ENCODE data around the gene PAM16.
"Not testable (repeated sequence)": the region's sequence is repeated elsewhere in the genome, so short reads cannot be mapped to it uniquely, and the experiment has no call there.

The PAM16 gene

DNA sequence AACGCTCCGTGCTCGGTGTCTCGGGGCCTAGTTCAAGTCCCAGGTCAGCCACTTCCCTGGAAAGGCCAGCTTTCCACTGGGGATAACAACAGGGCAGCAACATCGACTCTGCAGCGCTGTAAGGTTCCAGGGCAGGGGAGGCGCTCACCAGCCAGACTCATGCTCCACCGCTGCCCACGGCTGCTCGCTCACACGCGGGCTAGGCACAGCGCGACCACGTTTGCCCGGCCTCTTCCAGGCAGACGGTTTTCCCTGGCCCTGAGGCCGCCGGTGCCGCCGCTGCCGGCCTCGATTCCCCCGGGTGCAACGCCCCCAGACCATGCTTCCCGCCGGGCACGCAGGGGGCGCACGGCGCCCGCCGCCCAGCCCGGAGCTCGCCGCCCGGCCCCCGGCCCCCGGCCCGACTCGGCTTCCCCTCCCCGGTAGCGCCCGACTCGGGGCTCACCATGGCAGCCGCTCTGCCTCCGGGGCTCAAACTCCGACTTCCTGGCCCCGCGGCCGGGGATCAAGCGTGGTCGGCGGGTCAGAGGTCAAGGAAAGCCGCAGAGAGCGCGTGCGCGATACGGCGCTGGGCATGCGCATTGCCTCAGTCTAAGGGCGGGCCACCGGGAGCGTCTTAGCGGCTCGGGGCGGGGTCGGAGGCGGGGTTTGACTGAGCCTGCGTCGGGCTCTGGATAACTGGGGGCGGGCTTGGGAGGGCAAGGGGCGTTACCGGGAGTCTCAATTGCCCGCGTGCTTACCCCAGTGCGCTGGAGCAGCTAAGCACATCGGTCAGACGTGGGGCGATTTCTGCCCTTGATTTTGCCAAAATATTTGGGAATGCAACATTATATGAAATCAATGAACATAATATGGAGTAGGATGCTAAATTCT lies at the start of gene PAM16:
Gene PAM16 (minus strand): TSS at position 535 of the 873 bp plus-strand sequence. CDS start 87 bp downstream, at position 448.
- DNase-seq (ENCODE audit: low read depth) = no peak

DNA sequence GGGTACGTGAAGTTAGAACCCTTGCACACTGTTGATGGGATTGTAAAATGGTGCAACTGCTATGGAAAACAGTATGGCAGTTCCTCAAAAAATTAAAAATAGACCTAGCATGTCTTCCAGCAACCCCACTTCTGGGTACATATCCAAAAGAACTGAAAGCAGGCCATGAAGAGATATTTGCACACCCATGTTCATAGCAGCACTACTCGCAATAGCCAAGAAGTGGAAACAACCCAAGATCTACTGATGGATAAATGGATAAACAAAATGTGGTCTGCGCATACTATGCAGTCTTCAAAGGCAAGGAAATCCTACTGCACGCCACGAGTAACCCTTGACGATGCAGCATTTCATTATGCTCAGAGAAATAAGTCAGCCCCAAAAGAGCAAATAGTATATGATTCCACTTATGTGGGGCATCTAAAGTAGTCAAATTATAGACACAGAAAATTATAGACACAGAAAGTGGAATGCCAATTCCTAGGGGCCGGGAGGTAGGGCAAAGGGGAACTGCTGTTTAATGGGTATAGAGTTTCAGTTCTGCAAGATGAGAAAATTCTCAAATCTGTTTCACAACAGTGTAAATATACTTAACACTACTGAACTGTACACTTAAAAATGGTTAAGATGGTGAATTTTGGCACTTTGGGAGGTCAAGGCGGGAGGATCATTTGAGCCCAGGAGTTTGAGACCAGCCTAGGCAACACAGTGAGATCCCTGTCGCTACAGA lies 48.0 kb upstream of the PAM16 start:
- no peak for DNase-seq (ENCODE audit: low read depth)

DNA sequence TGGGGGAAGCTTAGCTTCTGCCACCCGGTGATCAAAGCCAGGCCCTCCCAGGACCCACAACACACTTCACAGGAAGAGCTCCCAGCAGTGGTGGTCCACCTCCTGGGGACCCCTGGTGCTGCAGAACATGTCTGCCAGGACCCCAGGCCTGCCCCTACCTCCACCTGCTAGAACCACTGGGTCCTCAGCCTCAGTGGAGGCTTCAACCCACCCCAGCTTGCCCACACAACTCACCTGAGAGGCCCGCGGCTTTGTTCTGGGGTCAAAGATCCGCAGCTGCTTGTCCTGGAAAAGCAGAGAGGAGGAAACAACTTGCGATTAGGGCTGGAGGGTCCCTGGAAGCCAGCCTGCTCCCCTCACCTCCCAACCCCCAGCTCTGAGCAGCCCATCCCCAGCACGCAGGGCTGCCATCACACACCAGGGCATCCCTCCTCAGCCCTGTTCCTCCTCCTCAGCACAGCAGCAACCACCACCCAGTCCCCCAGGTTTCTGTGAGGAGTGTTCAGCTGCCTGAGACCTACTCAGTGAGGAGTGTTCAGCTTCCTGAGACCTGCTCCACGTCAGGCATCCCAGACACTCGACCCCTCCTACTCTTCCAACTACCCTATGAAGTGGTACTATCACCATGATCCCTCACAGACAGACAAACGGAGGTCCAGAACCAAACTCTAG lies 44.1 kb upstream of the PAM16 start:
- no peak for DNase-seq (ENCODE audit: low read depth)

DNA sequence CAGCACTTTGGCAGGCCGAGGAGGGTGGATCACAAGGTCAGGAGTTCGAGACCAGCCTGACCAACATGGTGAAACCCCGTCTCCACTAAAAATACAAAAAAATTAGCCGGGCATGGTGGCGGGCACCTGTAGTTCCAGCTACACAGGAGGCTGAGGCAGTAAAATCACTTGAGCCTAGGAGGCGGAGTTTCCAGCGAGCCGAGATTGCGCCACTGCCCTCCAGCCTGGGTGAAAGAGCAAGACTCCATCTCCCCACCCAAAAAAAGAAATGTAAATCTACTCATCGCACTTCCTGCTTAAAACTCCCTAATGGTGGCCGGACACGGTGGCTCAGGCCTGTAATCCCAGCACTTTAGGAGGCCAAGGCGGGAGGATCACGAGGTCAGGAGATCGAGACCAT lies 42.7 kb upstream of the PAM16 start:
- not testable (repeated sequence) for DNase-seq (ENCODE audit: low read depth)

DNA sequence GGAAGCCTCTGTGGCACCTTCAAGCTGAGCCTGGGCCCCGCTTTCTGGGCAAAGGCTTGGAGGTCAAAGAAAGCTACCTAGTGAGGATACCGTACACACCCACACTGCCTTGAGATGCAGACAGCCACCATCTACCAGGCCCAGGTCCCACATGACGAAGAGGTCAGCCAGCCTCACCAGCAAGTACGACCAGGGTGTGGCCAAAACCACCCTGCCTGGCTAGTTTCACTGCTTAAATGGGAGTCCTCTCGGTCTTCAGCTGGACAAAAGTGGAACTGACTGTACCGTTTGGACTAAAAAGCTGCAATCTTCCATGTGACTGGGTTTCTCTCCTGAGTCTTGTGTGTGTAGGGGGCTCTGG lies 42.1 kb upstream of the PAM16 start:
- DNase-seq (ENCODE audit: low read depth) = no peak

DNA sequence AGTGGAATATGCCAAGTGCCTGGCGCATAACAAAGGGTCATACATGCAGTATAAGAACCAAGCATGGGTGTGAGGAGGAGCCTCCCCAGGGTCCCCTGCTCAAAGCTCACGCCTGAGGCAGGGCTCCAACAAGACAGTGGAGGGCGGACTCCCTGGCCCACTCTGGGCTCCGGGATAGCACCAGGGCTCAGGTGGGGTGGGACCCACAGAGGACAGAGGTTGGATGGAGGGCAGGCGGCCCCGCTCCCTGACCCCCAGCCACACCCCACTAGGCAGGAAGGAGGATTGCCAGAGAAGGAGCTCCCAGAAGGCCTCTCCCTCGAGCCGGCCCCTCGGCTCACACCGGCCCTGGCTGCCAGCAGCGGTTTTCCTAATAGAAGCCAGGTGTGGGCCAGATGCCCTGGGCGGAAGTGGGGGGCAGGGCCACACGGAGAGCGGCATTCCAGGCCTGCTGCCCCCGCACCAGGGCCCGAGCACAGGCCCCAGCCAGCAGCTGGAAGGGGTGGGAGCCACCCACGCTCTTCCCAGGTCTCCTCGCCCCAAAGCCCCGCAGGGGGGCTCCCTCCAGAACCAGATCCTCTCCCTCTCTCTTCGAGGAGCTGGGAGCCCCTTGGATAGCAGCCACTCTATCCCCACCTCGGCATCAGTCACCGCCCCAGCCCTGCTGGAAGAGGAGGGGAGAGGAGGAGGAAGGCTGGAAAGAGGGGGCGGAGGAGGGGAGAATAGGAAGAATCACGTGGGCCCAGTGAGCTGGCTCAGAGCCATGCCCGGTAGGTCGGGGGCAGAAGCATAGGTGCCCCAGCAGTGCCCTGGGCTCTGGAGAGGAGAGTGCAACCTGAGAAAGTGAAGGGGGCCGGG lies 41.5 kb upstream of the PAM16 start:
- no peak for DNase-seq (ENCODE audit: low read depth)

DNA sequence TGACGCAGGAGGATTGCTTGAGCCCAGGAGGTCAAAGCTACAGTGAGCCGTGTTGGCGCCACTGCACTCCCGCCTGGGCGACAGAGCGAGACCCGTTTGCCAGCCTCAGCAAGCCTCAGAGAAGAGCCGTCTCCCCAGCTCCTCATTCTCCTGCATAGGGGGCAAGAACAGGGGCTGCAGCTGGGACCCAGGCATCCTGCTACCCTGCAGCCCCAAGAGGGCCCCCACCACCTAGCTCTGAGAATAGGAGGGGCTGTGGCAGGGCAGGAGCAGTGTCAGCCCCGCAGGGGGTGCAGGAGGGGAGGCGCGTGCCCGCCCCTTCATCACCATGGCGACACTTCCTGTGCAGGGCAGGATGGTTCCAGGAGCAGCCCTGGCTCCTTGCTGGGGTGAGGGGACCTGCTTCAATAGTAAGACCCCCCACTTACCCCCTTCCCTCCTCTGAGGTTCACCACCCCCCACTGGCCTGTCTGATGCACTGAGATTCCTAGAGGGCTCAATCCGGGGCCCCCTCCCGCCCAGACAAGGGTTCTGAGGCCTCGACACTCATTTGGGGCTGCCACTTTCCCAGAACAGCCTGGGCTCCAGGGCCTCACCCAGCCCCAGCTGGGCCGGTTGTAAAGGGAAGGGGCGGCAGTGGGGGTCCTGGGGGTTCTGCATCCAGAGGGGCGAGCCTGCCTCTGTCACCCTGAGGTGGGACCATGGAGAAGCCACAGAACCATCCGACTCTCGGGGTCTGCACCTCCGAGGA lies 40.7 kb upstream of the PAM16 start:
- no peak for DNase-seq (ENCODE audit: low read depth)

DNA sequence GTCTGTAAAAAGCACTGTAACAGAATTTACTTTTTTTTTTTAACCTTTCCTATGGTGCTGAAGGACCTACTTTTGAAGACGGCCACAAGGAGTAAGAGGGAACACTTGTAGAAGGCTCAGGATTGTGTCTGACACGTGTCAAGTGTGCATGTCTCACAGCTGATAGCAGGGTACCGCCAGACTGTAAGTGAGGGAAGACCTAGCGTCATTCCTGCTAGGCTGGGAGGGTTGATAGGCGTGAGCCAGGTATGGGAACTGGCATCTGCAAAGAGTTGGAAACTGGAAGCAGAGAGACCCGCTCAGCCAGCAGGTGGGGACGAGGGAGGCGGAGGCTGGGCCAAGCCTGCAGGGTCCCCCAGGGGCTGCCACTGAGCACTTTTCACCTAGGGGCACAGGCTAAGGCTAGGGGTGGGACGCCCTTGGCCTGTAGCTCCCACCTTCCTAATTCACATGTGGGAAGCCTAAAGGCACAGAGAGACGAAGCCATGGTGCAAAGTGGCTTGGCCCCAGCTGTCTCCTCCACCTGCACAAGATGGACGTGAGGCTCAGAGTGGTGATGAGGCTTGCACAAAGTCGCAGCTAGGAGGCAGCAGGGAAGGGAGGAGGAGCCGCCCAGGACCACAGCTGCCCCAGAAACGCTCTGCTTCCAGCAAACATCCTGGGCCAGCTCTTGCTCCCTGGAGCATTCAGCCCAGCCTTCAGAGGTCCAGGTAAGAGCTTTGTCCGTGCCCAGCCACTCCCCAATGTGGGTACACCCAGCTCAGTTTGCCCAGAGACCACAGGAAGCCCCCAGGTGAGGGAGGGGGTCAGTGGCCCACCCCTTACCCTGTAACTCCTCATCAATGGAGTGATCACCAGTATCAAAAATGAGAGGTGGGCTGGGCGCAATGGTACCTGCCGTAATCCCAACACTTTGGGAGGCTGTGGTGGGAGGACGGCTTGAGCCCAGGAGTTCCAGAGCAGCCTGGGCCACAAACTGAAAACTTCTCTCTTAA lies 39.4 kb upstream of the PAM16 start:
- no peak for DNase-seq (ENCODE audit: low read depth)

DNA sequence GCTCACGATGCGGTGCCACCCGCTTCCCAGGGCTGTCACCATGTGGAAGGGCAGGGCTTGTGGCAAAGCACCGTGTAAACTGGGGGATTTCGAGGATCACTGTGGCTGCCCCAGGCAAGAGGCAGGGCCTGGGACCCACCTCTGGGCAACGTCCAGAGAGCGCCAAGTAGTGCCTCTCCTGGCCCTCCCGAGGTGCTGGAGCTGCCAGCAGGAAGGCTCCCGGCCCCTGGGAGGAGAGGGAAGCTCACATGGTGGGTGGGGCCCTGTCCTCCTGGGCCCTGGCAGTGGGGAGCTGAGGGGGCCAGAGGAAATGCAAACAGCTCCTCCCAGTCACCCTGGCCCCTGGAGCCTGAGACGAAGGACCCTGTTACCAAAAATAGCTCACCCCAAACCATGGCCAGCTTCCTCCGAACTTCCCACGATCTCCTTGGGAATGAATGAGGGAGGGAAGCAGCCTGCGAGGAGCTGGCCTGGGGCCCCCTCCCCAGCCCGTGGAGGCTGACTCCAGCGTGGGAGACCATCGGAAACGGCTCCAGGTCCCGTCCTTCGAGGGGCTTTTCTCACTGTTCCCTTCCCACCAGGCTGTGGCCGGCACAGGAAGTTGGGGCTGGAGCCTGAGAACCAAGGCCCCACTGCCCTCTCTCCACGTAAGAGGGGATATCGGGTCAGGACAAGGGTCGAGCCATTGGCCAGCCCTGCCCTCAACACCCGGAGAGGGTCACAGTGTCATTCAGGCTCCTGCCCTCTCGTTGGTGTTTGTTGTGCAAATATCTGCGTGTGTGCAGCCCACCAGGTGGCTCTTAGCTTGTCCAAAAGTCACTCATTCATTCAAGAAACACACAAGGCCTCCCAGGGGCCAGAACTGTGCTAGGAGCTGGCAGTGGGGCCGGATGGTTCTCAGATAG lies 38.2 kb upstream of the PAM16 start:
- DNase-seq (ENCODE audit: low read depth) = no peak

DNA sequence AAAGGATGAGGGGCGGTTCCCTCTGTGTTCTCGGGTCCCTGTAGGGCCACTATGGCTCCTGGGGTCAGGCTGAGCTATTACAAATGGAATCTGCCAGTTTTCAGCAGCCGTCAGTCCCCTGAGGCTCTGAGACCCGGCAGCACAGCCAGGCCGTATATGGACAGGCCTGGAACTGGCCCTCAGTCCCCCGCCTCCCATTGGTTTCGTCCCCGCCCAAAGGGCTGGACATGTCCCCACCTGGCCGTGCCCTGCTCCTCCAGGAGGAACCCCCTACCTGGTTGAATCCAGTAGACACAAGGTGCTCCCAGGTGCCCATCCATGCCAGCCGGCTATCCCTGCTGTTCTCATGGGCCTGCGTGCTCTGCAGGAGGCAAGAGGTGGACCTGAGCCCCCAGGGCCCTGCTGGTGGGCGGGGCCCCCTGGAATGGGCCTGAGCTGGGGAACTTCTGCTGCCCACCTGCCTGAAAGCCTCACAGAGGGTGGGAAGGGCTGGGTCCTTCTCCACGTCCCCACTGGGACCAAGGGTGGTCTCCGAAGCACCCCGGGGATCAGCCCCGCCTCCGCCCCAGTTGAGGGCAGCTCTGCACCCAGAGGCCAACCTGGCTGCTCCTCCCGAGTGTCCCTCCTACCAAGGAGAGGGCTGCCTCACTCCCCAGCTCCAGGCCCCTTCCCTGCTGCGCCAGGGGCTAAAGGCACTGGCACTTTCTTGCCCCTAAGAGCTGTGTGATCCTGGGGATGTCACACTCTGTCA lies 37.3 kb upstream of the PAM16 start:
- DNase-seq (ENCODE audit: low read depth) = no peak

DNA sequence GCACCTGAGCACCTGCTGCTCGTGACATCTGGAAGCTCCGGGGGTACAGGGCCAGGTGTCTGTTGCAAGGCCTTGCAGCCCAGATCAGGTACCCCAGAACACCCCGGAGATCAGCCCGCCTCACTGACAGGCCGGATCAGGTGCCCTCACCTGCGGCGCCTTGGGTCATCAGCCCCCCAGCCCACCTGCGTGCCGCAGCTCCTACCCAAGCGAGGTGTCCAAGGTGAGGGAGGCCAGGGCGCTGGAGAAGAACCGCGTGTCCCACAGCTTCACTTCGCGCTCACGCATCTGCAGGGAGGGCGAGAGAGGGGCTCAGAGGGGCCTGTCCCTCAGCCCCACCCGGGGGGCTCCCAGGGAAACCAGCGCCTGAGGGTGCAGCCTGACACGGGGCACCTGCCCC lies 36.7 kb upstream of the PAM16 start:
- no peak for DNase-seq (ENCODE audit: low read depth)

DNA sequence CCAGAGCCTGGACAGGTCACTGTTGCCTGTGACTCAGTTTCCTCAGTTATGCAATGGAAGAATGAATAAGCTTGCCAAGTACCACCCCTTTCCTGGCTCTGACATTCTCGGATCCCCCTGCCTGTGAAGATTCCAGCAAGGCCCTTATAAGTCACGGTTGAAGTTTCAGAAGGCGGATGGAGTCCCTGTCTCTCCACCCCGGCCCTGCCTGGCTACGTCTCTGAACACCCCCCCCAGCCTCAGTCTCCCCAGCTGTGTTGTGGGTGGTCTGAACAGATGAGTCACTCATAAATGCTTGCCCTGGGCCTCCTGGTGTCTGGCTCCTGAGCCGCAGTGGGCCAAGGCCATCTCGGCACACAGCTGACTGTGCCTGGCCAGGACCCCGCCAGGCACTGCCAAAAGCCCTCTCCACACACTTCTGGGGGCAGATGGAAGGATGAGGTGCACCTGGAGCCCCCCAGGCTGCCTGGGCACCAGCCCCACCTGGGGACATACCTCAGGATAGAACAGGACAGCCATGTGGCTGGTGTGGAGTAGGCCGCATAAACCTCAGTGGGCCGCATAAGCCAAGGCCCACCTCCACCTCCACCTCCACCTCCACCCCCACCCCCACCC lies 35.9 kb upstream of the PAM16 start:
- no peak for DNase-seq (ENCODE audit: low read depth)

DNA sequence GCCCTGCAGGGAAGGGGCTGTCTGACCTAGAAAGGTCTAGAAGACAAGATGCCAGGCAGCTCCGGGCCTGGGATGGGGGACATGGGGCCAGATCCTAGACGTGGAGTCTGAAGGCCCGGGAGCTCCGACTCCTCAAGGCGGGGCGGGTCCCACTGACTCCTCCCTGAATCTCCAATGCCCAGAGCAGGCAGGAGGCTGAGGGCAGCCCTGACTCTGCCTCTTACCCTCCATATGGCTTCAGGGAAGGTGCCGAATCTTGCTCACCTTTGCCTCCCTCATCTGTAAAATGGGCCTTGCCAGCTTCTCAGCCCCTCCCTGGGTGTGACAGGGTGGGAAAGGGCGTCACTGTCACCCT lies 35.3 kb upstream of the PAM16 start:
- no peak for DNase-seq (ENCODE audit: low read depth)

DNA sequence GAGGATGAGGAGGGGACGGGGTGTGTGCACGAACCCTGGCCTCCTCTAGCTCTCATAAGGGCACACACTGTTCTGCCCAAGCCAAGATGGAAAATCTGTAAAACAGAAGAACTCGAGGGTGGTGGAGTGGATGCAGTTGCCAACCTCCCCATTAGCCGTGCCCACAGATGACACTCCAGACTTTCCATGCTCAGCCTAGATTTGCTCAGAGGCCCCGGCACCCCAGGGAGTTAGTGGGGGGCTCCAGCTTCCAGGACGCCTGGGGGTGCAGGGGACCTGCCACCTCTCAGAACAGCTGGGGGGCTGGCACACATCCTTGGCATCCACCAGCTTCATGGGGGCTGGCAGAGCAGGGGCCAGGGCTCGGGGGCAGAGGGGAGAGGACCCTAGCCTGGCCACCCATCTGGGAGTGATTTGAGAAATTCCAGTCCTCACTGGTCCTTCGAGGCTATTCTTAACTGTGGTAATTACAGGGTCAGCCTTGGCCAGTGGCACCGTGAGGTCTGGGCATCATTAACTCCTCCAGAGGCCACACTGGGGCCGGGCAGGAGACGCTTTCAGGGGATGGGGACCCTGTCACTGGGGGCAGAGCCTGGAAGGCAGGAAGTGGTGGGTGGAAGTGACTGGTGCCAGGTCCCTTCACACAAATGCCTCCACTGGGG lies 34.8 kb upstream of the PAM16 start:
- no peak for DNase-seq (ENCODE audit: low read depth)

DNA sequence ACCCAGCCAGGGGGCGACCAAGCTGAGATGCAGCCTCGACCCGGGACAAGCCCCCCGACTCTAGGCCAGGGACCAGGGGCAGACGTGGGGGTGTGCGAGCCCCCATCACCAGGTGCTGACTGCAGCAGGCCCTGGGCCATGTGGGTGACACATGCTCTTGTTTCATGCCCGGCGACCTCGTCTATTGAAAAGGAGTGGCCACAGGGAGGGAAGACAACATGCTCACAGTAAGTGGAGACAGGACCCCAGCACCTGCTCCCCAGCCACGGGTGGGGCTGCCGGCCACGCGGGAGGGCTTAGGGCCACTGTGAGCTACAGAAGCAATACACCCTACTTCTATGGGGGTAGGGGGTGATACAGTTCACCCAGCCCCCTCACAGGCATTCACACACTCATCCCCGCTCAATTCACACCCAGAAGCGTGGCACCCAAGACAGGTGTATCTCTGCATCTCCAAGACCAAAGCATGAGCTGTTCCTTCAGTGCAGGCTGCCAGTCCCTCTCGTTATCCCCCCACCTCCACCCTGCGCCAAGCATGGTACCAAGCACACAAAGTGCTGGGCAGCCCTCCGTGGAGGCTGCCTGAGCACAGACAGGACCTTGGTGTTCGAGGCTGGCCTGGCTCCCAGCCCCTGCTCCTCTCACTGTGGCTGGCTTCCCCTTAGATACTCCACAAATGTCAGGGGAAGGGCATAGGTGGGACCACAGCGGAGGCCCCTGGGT lies 34.1 kb upstream of the PAM16 start:
- no peak for DNase-seq (ENCODE audit: low read depth)

DNA sequence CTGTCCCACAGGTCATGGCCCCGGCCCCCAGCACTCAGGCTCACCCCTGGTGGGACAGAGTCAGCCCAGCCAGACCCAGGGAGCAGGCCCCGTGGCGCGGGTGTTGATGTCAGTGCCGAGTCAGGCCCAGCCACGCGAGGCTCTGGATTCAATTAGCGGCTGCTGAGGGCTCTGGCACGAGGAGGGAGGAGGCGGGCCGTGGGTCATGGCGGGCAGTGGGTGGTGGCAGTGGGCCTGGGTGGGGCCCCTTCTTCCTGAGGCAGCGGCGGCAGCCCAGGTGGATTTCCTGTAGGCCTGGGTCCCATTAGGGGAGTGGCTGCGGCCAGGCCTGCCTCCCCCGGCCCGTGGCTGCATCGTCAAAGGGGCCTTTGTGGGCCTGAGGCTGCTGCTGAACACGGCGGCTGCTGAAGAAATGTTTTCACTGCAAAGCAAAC lies 33.4 kb upstream of the PAM16 start:
- no peak for DNase-seq (ENCODE audit: low read depth)

Data from GM04503 (cell line).